GM18517 (cell line): ENCODE data around the gene AIFM3.
"Not testable (repeated sequence)": the region's sequence is repeated elsewhere in the genome, so short reads cannot be mapped to it uniquely, and the experiment has no call there.

ENCODE experiments used
- ATAC-seq: cut with Tn5 transposase; IDR thresholded peaks from one replicate; pipeline ENCODE4 v1.9.1; 2021; ENCODE audit warnings: mild to moderate bottlenecking, moderate library complexity; ENCODE audit not compliant: unreplicated experiment

AIFM3 gene

GRCh38 chr22:20940904-20941385, 26.1 kb upstream of the AIFM3 start:
- ATAC-seq = no peak

GRCh38 chr22:20942203-20942902, 24.7 kb upstream of the AIFM3 start:
- ATAC-seq = not testable (repeated sequence)

GRCh38 chr22:20943104-20943933, 23.7 kb upstream of the AIFM3 start:
- ATAC-seq = no peak

- ATAC-seq = no peak
Observed at GRCh38 chr22:20944042-20944441, 23.0 kb upstream of the AIFM3 start.

GRCh38 chr22:20945578-20945934, 21.5 kb upstream of the AIFM3 start:
- ATAC-seq = no peak

GRCh38 chr22:20946080-20946986, 20.7 kb upstream of the AIFM3 start:
- no peak for ATAC-seq

GRCh38 chr22:20946991-20947390, 20.1 kb upstream of the AIFM3 start:
- ATAC-seq = no peak

- no peak for ATAC-seq
Observed at GRCh38 chr22:20948450-20948849, 18.6 kb upstream of the AIFM3 start.

- no peak for ATAC-seq
Observed at GRCh38 chr22:20948989-20949388, 18.1 kb upstream of the AIFM3 start.

- ATAC-seq = no peak
Observed at GRCh38 chr22:20949698-20950183, 17.3 kb upstream of the AIFM3 start.

- no peak for ATAC-seq
Observed at GRCh38 chr22:20951151-20951931, 15.7 kb upstream of the AIFM3 start.

- no peak for ATAC-seq
Observed at GRCh38 chr22:20951932-20952380, 15.1 kb upstream of the AIFM3 start.

GRCh38 chr22:20952544-20953341, 14.3 kb upstream of the AIFM3 start:
- no peak for ATAC-seq

GRCh38 chr22:20953342-20953608, 13.8 kb upstream of the AIFM3 start:
- no peak for ATAC-seq

GRCh38 chr22:20953668-20954500, 13.2 kb upstream of the AIFM3 start:
- ATAC-seq = no peak

GRCh38 chr22:20955548-20955947, 11.5 kb upstream of the AIFM3 start:
- ATAC-seq = no peak

GRCh38 chr22:20956258-20957101, 10.6 kb upstream of the AIFM3 start:
- no peak for ATAC-seq
